Astrocyte (in vitro differentiated cells and primary cell): ENCODE data around the gene KLK12. TPM values are rescaled to one million over a fixed set of nuclear protein-coding genes. Genes with fewer than 3 reads are reported as not detected.

Experiments used
- DNase-seq: peaks from one replicate; pipeline ENCODE4 v3.0.0-alpha.2; 2010; ENCODE audit warnings: low read depth
- FAIRE-seq: peaks from 2 replicates; lab custom pipeline; 2011; peaks lifted over from hg19 to GRCh38; lab: Jason Lieb, UNC
- H2AFZ ChIP-seq: 2 replicates; pipeline ENCODE4 v1.6.0; 2012; ENCODE audit warnings: low read depth, low read length, inconsistent platforms
- H3K27ac ChIP-seq: 2 replicates; pipeline ENCODE4 v1.5.1; 2011; ENCODE audit warnings: low read depth, low read length, inconsistent platforms
- H3K27me3 ChIP-seq: 2 replicates; pipeline ENCODE4 v1.6.0; 2011; ENCODE audit warnings: low read length, inconsistent platforms; ENCODE audit not compliant: insufficient read depth
- H3K36me3 ChIP-seq: 2 replicates; pipeline ENCODE4 v1.5.1; 2011; ENCODE audit warnings: low read length, inconsistent platforms; ENCODE audit not compliant: insufficient read depth
- H3K4me1 ChIP-seq: 2 replicates; pipeline ENCODE4 v1.5.1; 2011; ENCODE audit warnings: low read length, inconsistent platforms; ENCODE audit not compliant: insufficient read depth
- H3K4me2 ChIP-seq: 2 replicates; pipeline ENCODE4 v1.6.0; 2012; ENCODE audit warnings: low read length, inconsistent platforms
- H3K4me3 ChIP-seq: 2 replicates; pipeline ENCODE4 v1.5.1; 2011; ENCODE audit warnings: low read depth, mild to moderate bottlenecking, low read length, inconsistent platforms; ENCODE audit not compliant: insufficient read depth
- H3K79me2 ChIP-seq: 2 replicates; pipeline ENCODE4 v1.6.0; 2012; ENCODE audit warnings: mild to moderate bottlenecking, low read length, inconsistent platforms; ENCODE audit not compliant: insufficient read depth
- H3K9ac ChIP-seq: 2 replicates; pipeline ENCODE4 v1.6.0; 2012; ENCODE audit warnings: mild to moderate bottlenecking, low read length, inconsistent platforms
- H3K9me3 ChIP-seq: 2 replicates; pipeline ENCODE4 v1.5.1; 2012; ENCODE audit warnings: low read depth, mild to moderate bottlenecking, low read length, inconsistent platforms; ENCODE audit not compliant: insufficient read depth
- H4K20me1 ChIP-seq: 2 replicates; pipeline ENCODE4 v1.6.0; 2012; ENCODE audit warnings: low read length, inconsistent platforms; ENCODE audit not compliant: insufficient read depth
- H3K27ac Mint-ChIP-seq: one replicate; pipeline ENCODE4 v1.8.0; 2021; ENCODE audit warnings: mild to moderate bottlenecking, mixed read lengths; ENCODE audit not compliant: unreplicated experiment
- H3K27me3 Mint-ChIP-seq: one replicate; pipeline ENCODE4 v1.8.0; 2021; ENCODE audit warnings: low read depth, mixed read lengths; ENCODE audit not compliant: unreplicated experiment
- H3K36me3 Mint-ChIP-seq: one replicate; pipeline ENCODE4 v1.8.0; 2021; ENCODE audit warnings: low read depth, mixed read lengths; ENCODE audit not compliant: unreplicated experiment
- H3K4me1 Mint-ChIP-seq: one replicate; pipeline ENCODE4 v1.8.0; 2021; ENCODE audit warnings: low read depth, mixed read lengths; ENCODE audit not compliant: unreplicated experiment
- H3K4me3 Mint-ChIP-seq: one replicate; pipeline ENCODE4 v1.8.0; 2021; ENCODE audit warnings: mild to moderate bottlenecking, moderate library complexity, mixed read lengths; ENCODE audit not compliant: unreplicated experiment
- H3K9me3 Mint-ChIP-seq: one replicate; pipeline ENCODE4 v1.8.0; 2021; ENCODE audit warnings: mild to moderate bottlenecking, mixed read lengths; ENCODE audit not compliant: unreplicated experiment
- EZH2 ChIP-seq: IDR thresholded peaks from 2 replicates; pipeline ENCODE4 v1.6.1; 2012; ENCODE audit warnings: mild to moderate bottlenecking, low read length, inconsistent platforms; ENCODE audit not compliant: insufficient read depth
- total RNA-seq: library from RNA; stranded (reverse); gene quantifications from 2 replicates; pipeline ENCODE4 v1.2.1, GENCODE V29; 2021
- TF ChIP-seq, protein P1 (sequence below): IDR thresholded peaks from 2 replicates; pipeline ENCODE4 v1.5.1; 2011; ENCODE audit warnings: low read depth, mild to moderate bottlenecking, inconsistent platforms, low read length, moderate library complexity; ENCODE audit not compliant: insufficient read depth

The KLK12 gene
- total RNA-seq, 1 donor from 2014 or later, result not detected

DNA sequence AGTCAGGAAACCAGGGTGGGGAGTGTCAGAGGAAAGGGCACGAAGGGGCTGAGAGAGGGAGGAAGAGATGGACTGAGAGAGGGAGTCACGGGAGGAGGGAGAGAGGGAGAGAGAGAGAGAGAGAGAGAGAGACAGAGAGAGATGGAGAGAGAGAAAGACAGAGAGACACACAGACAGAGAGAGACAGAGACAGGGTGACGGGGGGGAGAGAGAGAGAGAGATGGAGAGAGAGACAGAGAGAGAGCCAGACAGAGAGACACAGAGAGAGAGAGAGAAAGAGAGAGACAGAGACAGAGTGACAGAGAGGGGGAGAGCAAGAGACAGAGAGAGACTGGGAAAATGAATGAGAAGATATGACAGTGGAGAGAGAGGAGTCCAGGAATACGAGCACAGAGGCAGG, 48.4 kb upstream of the KLK12 start:
- TF ChIP-seq EZH2, result no peak
- TF ChIP-seq, protein P1, sequence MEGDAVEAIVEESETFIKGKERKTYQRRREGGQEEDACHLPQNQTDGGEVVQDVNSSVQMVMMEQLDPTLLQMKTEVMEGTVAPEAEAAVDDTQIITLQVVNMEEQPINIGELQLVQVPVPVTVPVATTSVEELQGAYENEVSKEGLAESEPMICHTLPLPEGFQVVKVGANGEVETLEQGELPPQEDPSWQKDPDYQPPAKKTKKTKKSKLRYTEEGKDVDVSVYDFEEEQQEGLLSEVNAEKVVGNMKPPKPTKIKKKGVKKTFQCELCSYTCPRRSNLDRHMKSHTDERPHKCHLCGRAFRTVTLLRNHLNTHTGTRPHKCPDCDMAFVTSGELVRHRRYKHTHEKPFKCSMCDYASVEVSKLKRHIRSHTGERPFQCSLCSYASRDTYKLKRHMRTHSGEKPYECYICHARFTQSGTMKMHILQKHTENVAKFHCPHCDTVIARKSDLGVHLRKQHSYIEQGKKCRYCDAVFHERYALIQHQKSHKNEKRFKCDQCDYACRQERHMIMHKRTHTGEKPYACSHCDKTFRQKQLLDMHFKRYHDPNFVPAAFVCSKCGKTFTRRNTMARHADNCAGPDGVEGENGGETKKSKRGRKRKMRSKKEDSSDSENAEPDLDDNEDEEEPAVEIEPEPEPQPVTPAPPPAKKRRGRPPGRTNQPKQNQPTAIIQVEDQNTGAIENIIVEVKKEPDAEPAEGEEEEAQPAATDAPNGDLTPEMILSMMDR, result no peak
- Histone ChIP-seq H3K4me3 (no peak overlapping the region), H3K4me2 (no peak overlapping the region), H3K4me1 (no peaks in the 10 kb centered on the region), H2AFZ (no peak overlapping the region), H3K9ac (no peak overlapping the region), H3K79me2 (no peaks in the 10 kb centered on the region), H3K36me3 (no peaks in the 10 kb centered on the region), H3K9me3 (no peaks in the 10 kb centered on the region), H3K27ac (no peak overlapping the region), H3K27me3 (no peaks in the 10 kb centered on the region), H4K20me1 (no peaks in the 10 kb centered on the region)
- Mint-ChIP-seq H3K9me3 (no peaks in the 10 kb centered on the region), H3K27ac (no peak overlapping the region), H3K4me1 (no peaks in the 10 kb centered on the region), H3K36me3 (peaks cover 2% of the 10 kb centered on the region), H3K27me3 (peaks cover 44% of the 10 kb centered on the region), H3K4me3 (no peak overlapping the region)
- FAIRE-seq (no peak), DNase-seq (no peak)

DNA sequence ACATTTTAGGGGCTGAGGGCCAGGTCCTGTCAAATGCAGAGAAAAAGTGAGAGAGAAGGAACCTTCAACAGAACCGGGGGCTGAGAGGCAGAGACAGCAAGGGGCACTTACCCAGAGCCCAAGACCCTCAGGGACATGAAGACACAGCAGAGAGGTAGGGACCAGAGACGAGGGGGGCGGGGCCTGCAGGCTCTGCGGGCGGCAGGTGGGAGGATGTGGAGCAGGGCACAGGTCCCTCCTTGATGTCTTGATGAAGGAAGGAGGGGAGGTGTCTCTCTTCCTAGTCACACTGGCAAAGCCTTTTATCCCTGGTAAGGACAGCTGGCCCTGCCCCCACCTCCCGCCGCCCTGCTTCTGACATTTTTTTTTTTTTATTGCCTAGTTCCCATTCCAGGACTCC, 47.8 kb upstream of the KLK12 start, which contains the start of gene KLK14:
Gene KLK14 (minus strand): TSS at position 277 of the 400 bp plus-strand sequence. CDS start 273 bp downstream, at position 4.
- DNase-seq (no peak), FAIRE-seq (no peak)
- no peaks in the 10 kb centered on the region for H3K4me1 Mint-ChIP-seq
- TF ChIP-seq, protein P1, result no peak
- TF ChIP-seq EZH2, result no peak
- no peaks in the 10 kb centered on the region for H3K27me3 ChIP-seq
- no peaks in the 10 kb centered on the region for H4K20me1 ChIP-seq
- no peak within 1 kb of the TSS for H3K4me3 ChIP-seq
- no peaks in the 10 kb centered on the region for H3K36me3 ChIP-seq
- no peaks in the 10 kb centered on the region for H3K9me3 Mint-ChIP-seq
- no peak within 1 kb of the TSS for H2AFZ ChIP-seq
- H3K27me3 Mint-ChIP-seq, result peaks cover 46% of the 10 kb centered on the region
- no peaks in the 10 kb centered on the region for H3K9me3 ChIP-seq
- no peak within 1 kb of the TSS for H3K4me3 Mint-ChIP-seq
- no peak within 1 kb of the TSS for H3K9ac ChIP-seq
- H3K27ac Mint-ChIP-seq, result no peak within 1 kb of the TSS
- H3K4me1 ChIP-seq, result no peaks in the 10 kb centered on the region
- no peak within 1 kb of the TSS for H3K27ac ChIP-seq
- H3K36me3 Mint-ChIP-seq, result peaks cover 2% of the 10 kb centered on the region
- no peaks in the 10 kb centered on the region for H3K79me2 ChIP-seq
- no peak within 1 kb of the TSS for H3K4me2 ChIP-seq

DNA sequence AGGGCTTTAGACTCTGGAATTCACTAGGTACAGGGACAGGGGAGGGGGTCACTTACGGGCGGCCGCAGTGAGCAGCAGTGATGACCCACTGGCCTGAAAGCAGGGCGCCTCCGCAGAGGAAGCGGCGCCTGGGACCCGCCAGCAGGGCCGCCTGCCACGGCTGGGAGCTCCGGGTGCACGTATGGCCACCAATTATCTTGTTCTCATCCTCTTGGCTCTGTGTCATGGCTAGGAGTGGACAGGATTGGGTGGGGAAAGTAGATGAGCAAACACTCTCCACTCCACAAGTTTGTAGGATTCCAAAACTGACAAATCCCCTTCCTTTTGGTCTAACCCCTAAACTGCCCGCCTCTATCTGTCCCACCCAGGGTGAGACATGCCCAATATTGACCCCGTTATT, 46.7 kb upstream of the KLK12 start:
- H3K4me3 Mint-ChIP-seq, result no peak overlapping the region
- H3K4me3 ChIP-seq, result no peak overlapping the region
- H3K4me1 ChIP-seq, result no peaks in the 10 kb centered on the region
- H4K20me1 ChIP-seq, result no peaks in the 10 kb centered on the region
- no peaks in the 10 kb centered on the region for H3K4me1 Mint-ChIP-seq
- no peak overlapping the region for H3K27ac Mint-ChIP-seq
- DNase-seq (no peak), FAIRE-seq (no peak)
- no peak for TF ChIP-seq EZH2
- TF ChIP-seq, protein P1, result no peak
- no peaks in the 10 kb centered on the region for H3K36me3 ChIP-seq
- H3K27me3 Mint-ChIP-seq, result peaks cover 43% of the 10 kb centered on the region
- H3K27me3 ChIP-seq, result no peaks in the 10 kb centered on the region
- no peak overlapping the region for H2AFZ ChIP-seq
- no peaks in the 10 kb centered on the region for H3K9me3 ChIP-seq
- H3K79me2 ChIP-seq, result no peaks in the 10 kb centered on the region
- H3K9ac ChIP-seq, result no peak overlapping the region
- H3K27ac ChIP-seq, result no peak overlapping the region
- no peaks in the 10 kb centered on the region for H3K9me3 Mint-ChIP-seq
- peaks cover 2% of the 10 kb centered on the region for H3K36me3 Mint-ChIP-seq
- H3K4me2 ChIP-seq, result no peak overlapping the region
